Measurements from ENCODE around the gene MBIP.
A peak's percentile ranks its signal among the peaks of the same experiment; 100 is the strongest.

Gene MBIP

GRCh38 chr14:36325853-36326252 lies 5.4 kb upstream of the MBIP start:
- no peak for DNase-seq (ENCODE audit: low read depth)
- no peak overlapping the region for H3K4me3 ChIP-seq (ENCODE audit: control insufficient read depth, low read depth, low read length)
- TF ChIP-seq CTCF (conservative IDR thresholded peaks at IDR 0.05; ENCODE audit: control insufficient read depth, insufficient read depth, low read depth, low read length): no peak

- TF ChIP-seq CTCF (conservative IDR thresholded peaks at IDR 0.05; ENCODE audit: control insufficient read depth, insufficient read depth, low read depth, low read length): no peak
- DNase-seq (ENCODE audit: low read depth): no peak
- no peak overlapping the region for H3K4me3 ChIP-seq (ENCODE audit: control insufficient read depth, low read depth, low read length)
Observed at GRCh38 chr14:36324897-36325296, 4.5 kb upstream of the MBIP start.

- no peak for DNase-seq (ENCODE audit: low read depth)
- peak overlapping the region; percentile 90 for H3K4me3 ChIP-seq (ENCODE audit: control insufficient read depth, low read depth, low read length)
- TF ChIP-seq CTCF (conservative IDR thresholded peaks at IDR 0.05; ENCODE audit: control insufficient read depth, insufficient read depth, low read depth, low read length): no peak
Observed at GRCh38 chr14:36320897-36321381, 502 bp upstream of the MBIP start.

GRCh38 chr14:36319899-36320199 lies 588 bp downstream of the MBIP start:
- peak; percentile 32 for DNase-seq (ENCODE audit: low read depth)
- H3K4me3 ChIP-seq (ENCODE audit: control insufficient read depth, low read depth, low read length): peak overlapping the region; percentile 90
- TF ChIP-seq CTCF (conservative IDR thresholded peaks at IDR 0.05; ENCODE audit: control insufficient read depth, insufficient read depth, low read depth, low read length): no peak

- H3K4me3 ChIP-seq (ENCODE audit: control insufficient read depth, low read depth, low read length): no peak overlapping the region
- DNase-seq (ENCODE audit: low read depth): peak; percentile 26
- no peak for TF ChIP-seq CTCF (conservative IDR thresholded peaks at IDR 0.05; ENCODE audit: control insufficient read depth, insufficient read depth, low read depth, low read length)
Observed at GRCh38 chr14:36317650-36318049, 2.8 kb downstream of the MBIP start.

- no peak for DNase-seq (ENCODE audit: low read depth)
- H3K4me3 ChIP-seq (ENCODE audit: control insufficient read depth, low read depth, low read length): no peak overlapping the region
- no peak for TF ChIP-seq CTCF (conservative IDR thresholded peaks at IDR 0.05; ENCODE audit: control insufficient read depth, insufficient read depth, low read depth, low read length)
Observed at GRCh38 chr14:36316131-36316530, 4.3 kb downstream of the MBIP start.

GRCh38 chr14:36315159-36315853 lies 5.1 kb downstream of the MBIP start:
- no peak for DNase-seq (ENCODE audit: low read depth)
- TF ChIP-seq CTCF (conservative IDR thresholded peaks at IDR 0.05; ENCODE audit: control insufficient read depth, insufficient read depth, low read depth, low read length): no peak
- H3K4me3 ChIP-seq (ENCODE audit: control insufficient read depth, low read depth, low read length): no peak overlapping the region

All from fibroblast of mammary gland (primary cell).